Activated naive CD4-positive, alpha-beta T cell treated with anti-CD3 and anti-CD28 coated beads, Interleukin-2, amount 50 U/mL, for 24 hours (primary cell): ENCODE data around the gene SHC1.

Experiments used
- H3K27ac Mint-ChIP-seq: one replicate; pipeline ENCODE4 v1.8.0; 2021; ENCODE audit warnings: mild to moderate bottlenecking, mixed read lengths
- H3K27me3 Mint-ChIP-seq: one replicate; pipeline ENCODE4 v1.8.0; 2021; ENCODE audit warnings: mixed read lengths
- H3K36me3 Mint-ChIP-seq: one replicate; pipeline ENCODE4 v1.8.0; 2021; ENCODE audit warnings: mixed read lengths
- H3K4me1 Mint-ChIP-seq: one replicate; pipeline ENCODE4 v1.8.0; 2021; ENCODE audit warnings: mixed read lengths
- H3K4me3 Mint-ChIP-seq: one replicate; pipeline ENCODE4 v1.8.0; 2021; ENCODE audit warnings: mild to moderate bottlenecking, mixed read lengths
- H3K9me3 Mint-ChIP-seq: one replicate; pipeline ENCODE4 v1.8.0; 2021; ENCODE audit warnings: mixed read lengths

The SHC1 gene

DNA sequence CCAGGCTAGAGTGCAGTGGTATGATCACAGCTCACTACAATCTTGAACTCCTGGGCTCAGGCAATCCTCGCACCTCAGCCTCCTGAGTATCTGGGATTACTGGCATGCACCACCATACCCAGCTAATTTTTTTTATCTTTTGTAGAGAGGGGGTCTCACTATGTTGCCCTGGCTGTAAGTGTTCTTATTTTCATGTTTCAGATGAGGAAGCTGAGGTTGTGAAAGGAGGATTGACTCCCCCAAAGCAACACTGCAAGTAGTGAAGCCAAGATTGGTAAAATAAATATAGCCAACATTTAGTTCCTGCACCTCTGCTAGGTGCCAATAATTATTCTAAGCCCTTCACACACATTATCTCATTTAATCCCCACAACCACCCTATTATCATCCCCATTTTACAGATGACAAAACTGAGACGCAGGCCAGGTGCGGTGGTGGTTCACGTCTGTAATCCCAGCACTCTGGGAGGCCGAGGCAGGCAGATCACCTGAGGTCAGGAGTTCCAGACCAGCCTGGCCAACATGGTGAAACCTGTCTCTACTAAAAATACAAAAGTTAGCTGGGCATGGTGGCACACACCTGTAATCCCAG is 36.1 kb downstream of the SHC1 start:
- Mint-ChIP-seq H3K27ac (no peak overlapping the region), H3K36me3 (peaks cover 5% of the 10 kb centered on the region), H3K27me3 (no peaks in the 10 kb centered on the region), H3K4me1 (peaks cover 33% of the 10 kb centered on the region), H3K9me3 (no peaks in the 10 kb centered on the region), H3K4me3 (peak overlapping the region; percentile 1)

GRCh38 chr1:154931940-154932487 is 38.5 kb downstream of the SHC1 start:
- Mint-ChIP-seq H3K36me3 (peaks cover 14% of the 10 kb centered on the region), H3K27ac (no peak overlapping the region), H3K4me1 (peaks cover 13% of the 10 kb centered on the region)

DNA sequence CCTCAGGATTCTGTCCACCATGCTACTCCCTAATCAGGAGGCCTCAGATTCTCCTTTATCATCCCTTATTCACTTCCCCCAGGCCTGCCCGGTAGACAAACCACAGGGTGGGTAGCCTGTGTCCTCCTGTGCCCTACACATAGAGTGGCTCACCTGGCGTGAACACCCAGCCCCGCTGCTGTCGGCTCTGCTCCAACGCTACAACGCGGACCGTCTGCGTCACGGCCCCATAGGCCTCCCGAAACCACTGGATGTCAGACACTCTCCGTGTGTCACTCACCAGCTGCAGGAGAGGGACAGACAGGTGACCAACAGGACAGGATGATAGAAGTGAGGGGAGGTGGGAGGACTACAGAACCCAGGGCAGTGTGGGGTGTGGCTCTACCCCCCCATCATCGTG is 44.3 kb downstream of the SHC1 start:
- Mint-ChIP-seq H3K27me3 (no peaks in the 10 kb centered on the region), H3K36me3 (peaks cover 13% of the 10 kb centered on the region), H3K4me3 (no peak overlapping the region), H3K4me1 (no peaks in the 10 kb centered on the region), H3K27ac (no peak overlapping the region), H3K9me3 (no peaks in the 10 kb centered on the region)

More at GRCh38 chr1:154931940-154932487, 38.5 kb downstream of the SHC1 start:
- H3K9me3 Mint-ChIP-seq, result no peaks in the 10 kb centered on the region
- H3K4me3 Mint-ChIP-seq, result no peak overlapping the region
- no peaks in the 10 kb centered on the region for H3K27me3 Mint-ChIP-seq

DNA sequence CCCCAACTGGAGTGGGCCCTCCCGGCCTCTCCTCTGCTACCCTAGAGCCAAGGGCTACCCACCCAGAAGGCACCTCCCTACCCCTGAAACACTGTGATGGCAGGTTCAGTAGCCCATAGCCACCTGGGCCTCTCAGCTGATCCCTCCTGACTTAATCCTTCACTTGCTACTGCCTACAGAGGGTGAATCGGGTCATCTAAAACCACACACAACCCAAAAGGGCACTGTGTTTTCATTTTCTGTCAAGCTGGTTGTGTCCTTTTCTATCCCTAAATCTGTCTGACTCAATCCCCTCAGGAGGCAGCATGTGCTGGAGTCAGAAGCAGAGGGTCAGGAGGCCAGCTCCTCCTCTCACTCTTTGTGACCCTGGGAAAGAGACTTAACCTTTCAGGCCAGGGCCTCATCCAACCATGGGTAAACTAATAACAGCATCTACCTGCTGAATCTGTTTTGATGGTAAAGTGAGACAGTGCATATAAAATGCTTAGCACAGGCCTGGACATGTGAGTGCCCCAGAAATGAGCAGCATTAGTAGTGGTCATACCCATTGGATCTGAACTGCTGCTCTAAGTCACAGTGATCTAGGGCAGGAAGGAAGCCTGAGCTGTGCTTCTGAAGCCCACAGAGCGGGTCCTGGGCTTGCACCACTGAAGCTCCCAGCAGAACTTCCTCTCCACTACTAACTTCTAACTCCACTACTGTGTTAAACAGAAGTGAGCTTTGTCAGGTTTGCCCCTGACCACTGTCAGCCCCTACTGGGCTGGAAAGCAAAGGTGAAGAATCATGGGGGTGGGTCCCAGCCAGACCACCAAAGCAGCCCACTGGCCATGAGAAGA is 45.0 kb downstream of the SHC1 start:
- no peaks in the 10 kb centered on the region for H3K4me1 Mint-ChIP-seq
- H3K4me3 Mint-ChIP-seq, result no peak overlapping the region
- peaks cover 13% of the 10 kb centered on the region for H3K36me3 Mint-ChIP-seq
- peak overlapping the region; percentile 55 for H3K27ac Mint-ChIP-seq
- no peaks in the 10 kb centered on the region for H3K9me3 Mint-ChIP-seq
- H3K27me3 Mint-ChIP-seq, result no peaks in the 10 kb centered on the region

GRCh38 chr1:154923695-154924094 is 46.9 kb downstream of the SHC1 start:
- no peak overlapping the region for H3K27ac Mint-ChIP-seq
- peaks cover 10% of the 10 kb centered on the region for H3K36me3 Mint-ChIP-seq
- no peaks in the 10 kb centered on the region for H3K4me1 Mint-ChIP-seq
- H3K9me3 Mint-ChIP-seq, result no peaks in the 10 kb centered on the region
- H3K27me3 Mint-ChIP-seq, result no peaks in the 10 kb centered on the region
- H3K4me3 Mint-ChIP-seq, result no peak overlapping the region

- Mint-ChIP-seq H3K36me3 (peaks cover 6% of the 10 kb centered on the region), H3K27ac (no peak overlapping the region), H3K27me3 (no peaks in the 10 kb centered on the region), H3K4me3 (no peak overlapping the region), H3K4me1 (no peaks in the 10 kb centered on the region), H3K9me3 (peaks cover 4% of the 10 kb centered on the region)
Observed at GRCh38 chr1:154913273-154913672, 57.3 kb downstream of the SHC1 start.

DNA sequence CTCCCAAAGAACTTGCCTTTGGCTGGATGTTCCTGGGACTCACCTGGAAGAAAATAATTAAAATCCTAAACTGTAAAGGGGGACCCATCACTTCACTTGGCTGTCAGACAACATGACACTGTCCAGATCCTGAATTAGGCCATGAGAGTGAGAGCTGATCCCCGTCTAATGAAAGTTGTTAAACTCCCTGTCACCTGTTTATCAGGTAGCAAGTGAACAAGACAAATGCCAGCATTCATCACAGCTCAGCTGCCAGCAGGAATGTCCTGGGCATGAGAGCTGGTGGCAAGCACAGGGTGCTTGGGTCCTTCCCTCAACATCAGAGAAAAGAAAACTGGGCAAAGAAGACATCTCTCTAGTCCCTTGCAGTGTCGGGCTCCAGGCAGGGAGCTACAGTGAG is 57.8 kb downstream of the SHC1 start:
- H3K36me3 Mint-ChIP-seq, result peaks cover 6% of the 10 kb centered on the region
- no peaks in the 10 kb centered on the region for H3K27me3 Mint-ChIP-seq
- H3K4me1 Mint-ChIP-seq, result no peaks in the 10 kb centered on the region
- no peak overlapping the region for H3K27ac Mint-ChIP-seq
- no peak overlapping the region for H3K4me3 Mint-ChIP-seq
- peaks cover 4% of the 10 kb centered on the region for H3K9me3 Mint-ChIP-seq
